PC-3 (cell line): ENCODE data around the gene SNCAIP. TPM values are rescaled to one million over a fixed set of nuclear protein-coding genes. Genes with fewer than 3 reads are reported as not detected.

Experiments used
- ATAC-seq: fragments of 200-7000 bp; cut with Tn5 transposase; 2 replicates; pipeline ENCODE4 v1.9.1; 2020; ENCODE audit warnings: mild to moderate bottlenecking, moderate library complexity
- BruUV-seq: library from RNA; stranded (reverse); fragments of 400-500 nt; replicated peaks from 2 replicates; lab custom pipeline; 2021; lab: Mats Ljungman, UMichigan
- CTCF ChIA-PET: fragments of 300-600 bp; sonication (Branson Sonifier 250); formaldehyde crosslinking; loops from one replicate; lab custom pipeline; 2022; ENCODE audit warnings: antibody characterized with exemption; lab: Charles Lee
- POLR2A ChIA-PET: fragments of 300-600 bp; sonication (Branson Sonifier 250); formaldehyde crosslinking; loops from one replicate; lab custom pipeline; 2022; ENCODE audit warnings: antibody characterized with exemption; ENCODE audit not compliant: unreplicated experiment; lab: Charles Lee
- DNase-seq: peaks from one replicate; pipeline ENCODE4 v3.0.0-alpha.2; 2015
- H2AFZ ChIP-seq: fragments of 300-600 bp; sonication (generic); 2 replicates; pipeline ENCODE4 v1.6.0; 2016; ENCODE audit warnings: antibody characterized with exemption, low read length
- H3F3A ChIP-seq: fragments of 300-600 bp; sonication (generic); one replicate; pipeline ENCODE4 v1.6.0; 2017; ENCODE audit warnings: antibody characterized with exemption, low read length, control low read depth, mild to moderate bottlenecking; ENCODE audit not compliant: unreplicated experiment
- H3K27ac ChIP-seq: fragments of 300-600 bp; sonication (generic); 2 replicates; pipeline ENCODE4 v1.5.1; 2016; ENCODE audit warnings: mild to moderate bottlenecking, low read length
- H3K27me3 ChIP-seq: fragments of 300-600 bp; sonication (generic); 2 replicates; pipeline ENCODE4 v1.6.1; 2016; ENCODE audit warnings: low read length, mixed read lengths
- H3K36me3 ChIP-seq: fragments of 300-600 bp; sonication (generic); 2 replicates; pipeline ENCODE4 v1.6.1; 2016; ENCODE audit warnings: low read depth, mixed run types, low read length, mixed read lengths
- H3K4me1 ChIP-seq: fragments of 300-600 bp; sonication (generic); 2 replicates; pipeline ENCODE4 v1.5.1; 2016; ENCODE audit warnings: low read length; ENCODE audit not compliant: insufficient read depth
- H3K4me2 ChIP-seq: fragments of 300-600 bp; sonication (generic); 2 replicates; pipeline ENCODE4 v1.6.0; 2016; ENCODE audit warnings: low read length
- H3K4me3 ChIP-seq: fragments of 300-600 bp; sonication (generic); 2 replicates; pipeline ENCODE4 v1.5.1; 2016; ENCODE audit warnings: mild to moderate bottlenecking, low read length, mixed read lengths
- H3K79me2 ChIP-seq: fragments of 300-600 bp; sonication (generic); 2 replicates; pipeline ENCODE4 v1.6.1; 2017; ENCODE audit warnings: low read length, mixed read lengths
- H3K9ac ChIP-seq: fragments of 300-600 bp; sonication (generic); 2 replicates; pipeline ENCODE4 v1.6.0; 2016; ENCODE audit warnings: mild to moderate bottlenecking, low read length
- H3K9me2 ChIP-seq: fragments of 300-600 bp; sonication (generic); replicated peaks from 2 replicates; pipeline ENCODE4 v1.6.1; 2016; ENCODE audit warnings: mixed run types, low read length, mixed read lengths
- H3K9me3 ChIP-seq: fragments of 300-600 bp; sonication (generic); 2 replicates; pipeline ENCODE4 v1.6.1; 2016; ENCODE audit warnings: low read length, mixed read lengths
- H4K20me1 ChIP-seq: fragments of 300-600 bp; sonication (generic); 2 replicates; pipeline ENCODE4 v1.6.1; 2016; ENCODE audit warnings: low read length, mixed read lengths
- EZH2 ChIP-seq: fragments of 300-600 bp; sonication (generic); IDR thresholded peaks from one replicate; pipeline ENCODE4 v1.6.1; 2017; ENCODE audit warnings: antibody characterized with exemption, mild to moderate bottlenecking, low read length; ENCODE audit not compliant: unreplicated experiment
- EZH2phosphoT487 ChIP-seq: fragments of 300-600 bp; sonication (generic); IDR thresholded peaks from 2 replicates; pipeline ENCODE4 v1.6.1; 2018; ENCODE audit warnings: mild to moderate bottlenecking, antibody characterized with exemption, low read length, borderline replicate concordance
- intact Hi-C: fragments of 100-400 bp; cut with micrococcal nuclease; formaldehyde crosslinking; loops from 2 replicates; pipeline ENCODE4 v1.9.0; 2023
- total RNA-seq: library from RNA; depleted of rRNA; stranded (reverse); fragments of >200 nt; gene quantifications from 2 replicates; pipeline ENCODE4 v1.2.3, GENCODE V29; 2014
- TF ChIP-seq, protein P1 (sequence below): fragments of 300-600 bp; sonication (generic); conservative IDR thresholded peaks from 2 replicates; pipeline ENCODE4 v1.5.1; 2017; ENCODE audit warnings: antibody characterized with exemption, low read depth, mild to moderate bottlenecking, low read length

SNCAIP gene
- total RNA-seq, 1 experiment from 2014 or later: not detected

DNA sequence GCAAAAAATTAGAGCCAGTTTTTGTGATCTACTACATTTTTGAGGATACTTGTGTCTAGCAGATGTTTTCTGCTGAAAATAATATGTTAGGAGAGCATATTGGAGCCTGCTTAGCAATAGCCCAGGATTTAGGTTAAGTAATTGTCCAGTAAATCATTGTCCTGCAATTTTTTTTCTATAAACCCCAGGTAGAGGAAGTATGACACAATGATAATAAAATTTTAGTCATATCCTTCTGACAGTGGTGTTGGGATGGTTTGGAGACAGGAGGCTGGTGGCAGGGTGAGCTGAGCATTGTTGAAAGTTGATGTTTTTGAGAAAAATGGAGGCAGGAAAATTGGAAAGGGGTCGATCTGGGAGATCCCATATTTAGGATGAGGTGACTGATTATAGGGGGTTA lies 3.5 kb downstream of the SNCAIP start:
- TF ChIP-seq, protein P1, sequence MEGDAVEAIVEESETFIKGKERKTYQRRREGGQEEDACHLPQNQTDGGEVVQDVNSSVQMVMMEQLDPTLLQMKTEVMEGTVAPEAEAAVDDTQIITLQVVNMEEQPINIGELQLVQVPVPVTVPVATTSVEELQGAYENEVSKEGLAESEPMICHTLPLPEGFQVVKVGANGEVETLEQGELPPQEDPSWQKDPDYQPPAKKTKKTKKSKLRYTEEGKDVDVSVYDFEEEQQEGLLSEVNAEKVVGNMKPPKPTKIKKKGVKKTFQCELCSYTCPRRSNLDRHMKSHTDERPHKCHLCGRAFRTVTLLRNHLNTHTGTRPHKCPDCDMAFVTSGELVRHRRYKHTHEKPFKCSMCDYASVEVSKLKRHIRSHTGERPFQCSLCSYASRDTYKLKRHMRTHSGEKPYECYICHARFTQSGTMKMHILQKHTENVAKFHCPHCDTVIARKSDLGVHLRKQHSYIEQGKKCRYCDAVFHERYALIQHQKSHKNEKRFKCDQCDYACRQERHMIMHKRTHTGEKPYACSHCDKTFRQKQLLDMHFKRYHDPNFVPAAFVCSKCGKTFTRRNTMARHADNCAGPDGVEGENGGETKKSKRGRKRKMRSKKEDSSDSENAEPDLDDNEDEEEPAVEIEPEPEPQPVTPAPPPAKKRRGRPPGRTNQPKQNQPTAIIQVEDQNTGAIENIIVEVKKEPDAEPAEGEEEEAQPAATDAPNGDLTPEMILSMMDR: no peak
- TF ChIP-seq EZH2phosphoT487 (no peak), EZH2 (no peak)
- DNase-seq (peak; percentile 26), ATAC-seq (peak; percentile 25; the same call in 1 of the 2 replicates)
- Histone ChIP-seq H3F3A (no peaks in the 10 kb centered on the region), H3K27me3 (peaks cover 37% of the 10 kb centered on the region), H2AFZ (no peak overlapping the region), H3K4me1 (0 out of 2 replicates have a peak, but pooled peaks cover 7% of the 10 kb centered on the region), H3K79me2 (no peaks in the 10 kb centered on the region), H3K4me3 (no peak overlapping the region), H3K27ac (no peak overlapping the region), H3K36me3 (no peaks in the 10 kb centered on the region), H4K20me1 (no peaks in the 10 kb centered on the region), H3K4me2 (no peak overlapping the region), H3K9me3 (no peaks in the 10 kb centered on the region), H3K9ac (no peak overlapping the region), H3K9me2 (no peaks in the 10 kb centered on the region)
- intact Hi-C loops: no loop called here
- ChIA-PET CTCF (no interaction called here), POLR2A (no interaction called here)
- no TSS peak for BruUV-seq

DNA sequence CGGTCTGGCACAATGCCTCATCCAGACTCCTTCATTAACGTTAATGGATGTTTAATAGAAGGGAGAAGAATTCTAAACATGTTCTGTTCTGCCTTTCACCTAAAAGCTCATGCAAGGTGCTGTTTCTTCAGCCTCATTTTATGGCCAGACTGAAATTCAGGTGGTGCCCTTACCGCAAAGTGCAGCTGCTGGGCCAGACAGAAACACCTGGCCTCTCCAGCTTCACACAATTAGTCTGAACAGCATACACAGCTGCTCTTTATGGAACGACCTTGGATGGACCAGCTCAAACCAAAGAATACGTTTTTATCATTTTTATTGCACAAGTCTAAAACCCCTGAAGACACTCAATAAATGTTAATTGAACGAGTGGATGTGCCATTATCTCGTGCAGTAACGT lies 4.6 kb downstream of the SNCAIP start:
- TF ChIP-seq EZH2phosphoT487 (no peak), EZH2 (no peak)
- TF ChIP-seq, protein P1: no peak
- H3K27ac ChIP-seq: no peak overlapping the region
- no peaks in the 10 kb centered on the region for H3K36me3 ChIP-seq
- no peaks in the 10 kb centered on the region for H3K9me2 ChIP-seq
- ChIA-PET CTCF (no interaction called here), POLR2A (no interaction called here)
- no peak overlapping the region for H3K4me2 ChIP-seq
- H4K20me1 ChIP-seq: no peaks in the 10 kb centered on the region
- H3K79me2 ChIP-seq: no peaks in the 10 kb centered on the region
- H3K27me3 ChIP-seq: peaks cover 26% of the 10 kb centered on the region
- H3F3A ChIP-seq: no peaks in the 10 kb centered on the region
- no peak overlapping the region for H3K9ac ChIP-seq
- H2AFZ ChIP-seq: no peak overlapping the region
- DNase-seq (no peak), ATAC-seq (no peak)
- BruUV-seq: no TSS peak
- no peaks in the 10 kb centered on the region for H3K9me3 ChIP-seq
- H3K4me3 ChIP-seq: no peak overlapping the region
- intact Hi-C loops: no loop called here
- 0 out of 2 replicates have a peak, but pooled peaks cover 7% of the 10 kb centered on the region for H3K4me1 ChIP-seq

DNA sequence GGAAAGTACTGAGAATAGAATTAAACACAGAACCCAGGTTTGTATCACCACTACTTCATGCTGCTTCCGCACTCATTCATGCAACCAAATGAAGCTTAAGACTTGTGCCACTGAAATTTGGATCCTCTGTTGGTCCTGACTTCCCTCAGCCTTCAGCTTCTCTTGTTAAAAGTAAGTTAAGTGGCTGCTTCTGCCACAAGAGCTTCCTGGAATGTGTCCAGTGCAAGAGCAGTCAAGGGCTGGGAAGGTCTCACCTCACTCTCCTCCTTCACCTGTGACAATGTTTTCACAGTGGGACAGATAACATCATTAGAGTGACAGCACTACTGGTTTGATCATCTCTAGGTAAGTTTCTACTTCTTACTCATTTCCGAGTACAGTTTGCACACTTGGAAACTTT lies 7.9 kb downstream of the SNCAIP start:
- ChIA-PET CTCF (no interaction called here), POLR2A (no interaction called here)
- H3K4me2 ChIP-seq: no peak overlapping the region
- H3K79me2 ChIP-seq: no peaks in the 10 kb centered on the region
- no peak overlapping the region for H3K9ac ChIP-seq
- no peak for TF ChIP-seq EZH2phosphoT487
- TF ChIP-seq EZH2: no peak
- TF ChIP-seq, protein P1: no peak
- H3K27me3 ChIP-seq: no peaks in the 10 kb centered on the region; the same call in none of the 2 replicates
- DNase-seq (no peak), ATAC-seq (no peak)
- no peaks in the 10 kb centered on the region for H3K9me3 ChIP-seq
- no TSS peak for BruUV-seq
- H2AFZ ChIP-seq: no peak overlapping the region
- no peak overlapping the region for H3K27ac ChIP-seq
- no peak overlapping the region for H3K4me3 ChIP-seq
- H4K20me1 ChIP-seq: no peaks in the 10 kb centered on the region
- H3K9me2 ChIP-seq: no peaks in the 10 kb centered on the region
- no peaks in the 10 kb centered on the region for H3K36me3 ChIP-seq
- no peaks in the 10 kb centered on the region for H3F3A ChIP-seq
- intact Hi-C loops: no loop called here
- H3K4me1 ChIP-seq: no peaks in the 10 kb centered on the region
